Measurements from ENCODE around the gene UFSP1. TPM values are rescaled to one million over a fixed set of nuclear protein-coding genes. Genes with fewer than 3 reads are reported as not detected.

The UFSP1 gene
- total RNA-seq, 1 experiment from 2014 or later, result 1.8 TPM

DNA sequence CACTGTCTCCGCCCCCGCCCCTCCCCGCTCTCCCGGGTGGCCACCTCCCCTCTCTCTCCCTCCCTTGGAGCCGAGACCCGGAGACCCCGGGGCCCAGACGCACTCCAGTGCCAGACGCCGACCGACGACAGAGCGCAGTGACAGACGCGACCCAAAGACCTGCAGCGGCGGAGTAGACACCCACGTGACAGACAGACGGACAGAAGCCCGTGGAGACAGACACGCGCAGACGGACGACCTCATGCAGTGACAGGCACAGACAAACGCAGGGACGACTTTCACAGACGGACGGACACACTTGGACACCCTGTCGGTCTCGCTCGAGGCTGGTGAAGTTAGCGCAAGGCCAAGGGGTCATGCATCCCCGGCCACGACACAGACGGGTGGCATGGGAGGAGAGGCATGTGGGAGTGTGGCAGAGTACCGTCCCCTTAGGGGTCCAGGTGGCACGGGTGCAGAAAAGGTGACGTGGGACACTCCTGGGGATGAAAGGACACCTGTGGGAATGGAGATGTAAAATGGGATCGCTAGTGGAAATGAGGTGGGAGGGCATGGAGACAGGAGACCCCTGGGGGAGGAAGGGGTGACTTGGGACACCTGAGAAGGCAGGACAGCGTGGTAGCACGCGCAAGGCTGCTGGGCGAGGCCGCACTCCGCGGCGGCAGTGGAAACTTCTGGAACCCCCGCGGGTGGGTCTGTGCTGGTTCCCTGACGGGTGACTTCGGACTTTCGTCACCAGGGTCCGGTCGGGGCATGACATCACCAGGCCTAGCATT, 6.6 kb upstream of the UFSP1 start:
- DNase-seq (ENCODE audit: low spot score), result no peak

DNA sequence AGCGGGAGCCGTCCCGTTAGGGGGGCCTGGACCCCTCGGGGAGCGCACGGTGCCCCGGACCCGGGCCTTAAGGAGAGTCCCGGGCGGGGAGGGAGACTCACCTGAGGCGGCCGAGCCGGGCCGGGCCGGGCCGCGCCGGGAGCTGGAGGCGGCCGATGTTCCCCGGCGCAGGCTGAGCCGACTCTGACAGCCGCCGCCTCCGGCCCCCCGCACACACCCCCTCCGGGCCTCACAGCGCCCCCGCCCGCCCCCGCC, 6.1 kb upstream of the UFSP1 start, which contains the start of gene ACHE:
TSS of gene ACHE (minus strand) at position 188 of the 255 bp plus-strand sequence. CDS start 1,656 bp downstream, outside the sequence.
- no peak for DNase-seq (ENCODE audit: low spot score)

DNA sequence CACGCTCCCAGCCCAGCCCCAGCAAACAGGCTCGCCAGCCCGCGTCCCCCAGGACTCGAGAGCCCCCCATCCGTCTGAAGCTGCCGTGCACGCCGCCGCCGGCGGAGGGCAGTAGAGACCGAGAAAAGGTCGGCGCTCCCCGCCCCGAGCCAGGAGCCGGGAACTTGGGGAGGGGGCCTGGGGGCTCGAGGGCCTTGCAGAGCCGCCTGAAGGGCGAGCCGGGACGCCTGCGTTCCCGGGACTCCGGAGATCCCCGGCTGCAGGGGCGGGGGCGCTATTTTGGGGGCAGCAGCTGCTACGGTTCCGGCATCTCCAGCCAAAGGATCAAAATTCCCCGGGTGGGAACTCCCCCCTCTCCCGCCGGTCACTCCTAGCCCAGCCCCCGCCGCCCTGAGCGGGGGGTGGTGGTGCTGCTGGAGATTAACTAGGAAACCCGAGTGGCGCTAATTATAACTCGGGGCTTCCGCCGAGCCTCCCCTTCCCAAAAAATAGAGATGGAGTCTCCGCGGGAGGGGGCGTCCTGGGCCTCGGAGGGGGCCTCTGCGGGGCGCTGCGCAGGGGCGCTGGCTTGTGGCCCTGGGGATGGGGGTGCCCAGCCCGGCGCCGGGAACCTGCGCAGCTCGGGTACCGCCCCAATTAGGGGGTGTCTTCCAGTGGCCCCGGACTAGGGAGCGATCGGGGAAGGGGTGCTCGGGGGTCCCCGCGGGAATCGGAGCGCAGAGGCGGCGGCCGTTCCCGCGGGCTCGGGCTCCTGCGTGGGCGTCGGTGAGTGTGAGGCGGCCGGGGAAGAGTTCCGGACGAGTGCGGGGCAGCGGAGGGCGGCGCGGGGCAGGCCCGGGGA, 5.6 kb upstream of the UFSP1 start:
- DNase-seq (ENCODE audit: low spot score), result no peak

DNA sequence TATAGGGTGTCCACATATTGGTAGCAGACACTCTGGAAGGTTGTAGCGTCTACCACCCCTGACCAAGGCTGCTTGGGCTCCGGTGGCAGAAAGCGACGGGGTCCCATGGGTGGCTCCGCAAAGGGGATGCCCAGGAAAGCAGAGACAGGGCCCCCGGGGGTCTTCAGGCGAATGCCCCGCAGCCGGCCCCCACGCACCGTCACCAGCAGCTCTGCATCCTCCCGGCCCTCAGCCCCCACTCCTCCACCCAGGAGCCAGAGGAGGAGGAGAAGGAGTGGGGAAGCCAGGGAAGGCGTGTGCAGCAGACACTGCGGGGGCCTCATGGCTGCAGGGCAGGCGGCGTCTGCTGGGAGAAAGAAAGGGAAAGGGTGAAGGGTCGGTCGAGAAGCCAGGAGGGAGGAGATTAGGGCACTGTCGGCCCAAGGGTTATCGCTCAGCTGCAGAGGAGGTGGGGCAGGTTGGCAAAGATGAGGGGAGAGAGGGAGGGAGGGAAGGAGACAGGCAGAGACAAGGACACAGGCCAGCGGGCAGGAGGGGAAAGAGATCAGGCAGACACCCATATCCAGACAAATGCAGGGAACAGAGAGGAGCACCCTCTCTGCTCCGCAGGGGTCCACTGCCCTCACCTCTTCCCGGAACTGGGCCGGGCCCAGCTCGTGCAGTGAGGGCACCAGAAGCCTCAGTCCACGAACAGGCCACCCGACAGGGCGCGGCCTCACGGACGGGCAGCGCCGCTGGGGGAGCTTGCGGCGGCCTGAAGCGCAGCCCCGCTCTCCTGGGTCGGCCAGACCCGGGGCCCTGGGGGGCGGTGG, 4.6 kb upstream of the UFSP1 start:
- no peak for DNase-seq (ENCODE audit: low spot score)

DNA sequence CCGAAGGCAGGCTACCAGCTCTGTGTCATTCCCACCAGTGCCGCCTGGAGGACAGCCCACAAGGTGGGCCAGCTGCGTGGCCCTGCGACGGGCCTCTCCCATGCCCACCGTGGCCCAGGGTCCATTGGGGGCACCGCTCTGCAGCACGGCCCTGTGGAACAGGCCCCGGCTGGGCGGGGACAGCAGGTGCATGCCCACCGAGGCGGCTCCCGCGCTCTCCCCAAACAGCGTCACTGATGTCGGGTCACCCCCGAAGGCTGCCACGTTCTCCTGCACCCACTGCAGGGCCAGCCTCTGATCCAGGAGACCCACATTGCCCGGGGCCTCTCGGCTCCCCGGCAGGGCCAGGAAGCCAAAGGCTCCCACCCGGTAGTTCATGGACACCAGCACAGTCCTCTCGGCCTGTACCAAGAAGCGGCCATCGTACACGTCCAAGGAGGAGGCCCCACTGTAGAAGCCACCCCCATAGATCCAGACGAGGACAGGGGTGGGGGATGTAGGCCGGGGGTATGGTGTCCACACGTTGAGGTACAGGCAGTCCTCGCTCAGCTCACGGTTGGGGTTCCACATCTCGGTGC, 3.9 kb upstream of the UFSP1 start:
- DNase-seq (ENCODE audit: low spot score), result no peak

DNA sequence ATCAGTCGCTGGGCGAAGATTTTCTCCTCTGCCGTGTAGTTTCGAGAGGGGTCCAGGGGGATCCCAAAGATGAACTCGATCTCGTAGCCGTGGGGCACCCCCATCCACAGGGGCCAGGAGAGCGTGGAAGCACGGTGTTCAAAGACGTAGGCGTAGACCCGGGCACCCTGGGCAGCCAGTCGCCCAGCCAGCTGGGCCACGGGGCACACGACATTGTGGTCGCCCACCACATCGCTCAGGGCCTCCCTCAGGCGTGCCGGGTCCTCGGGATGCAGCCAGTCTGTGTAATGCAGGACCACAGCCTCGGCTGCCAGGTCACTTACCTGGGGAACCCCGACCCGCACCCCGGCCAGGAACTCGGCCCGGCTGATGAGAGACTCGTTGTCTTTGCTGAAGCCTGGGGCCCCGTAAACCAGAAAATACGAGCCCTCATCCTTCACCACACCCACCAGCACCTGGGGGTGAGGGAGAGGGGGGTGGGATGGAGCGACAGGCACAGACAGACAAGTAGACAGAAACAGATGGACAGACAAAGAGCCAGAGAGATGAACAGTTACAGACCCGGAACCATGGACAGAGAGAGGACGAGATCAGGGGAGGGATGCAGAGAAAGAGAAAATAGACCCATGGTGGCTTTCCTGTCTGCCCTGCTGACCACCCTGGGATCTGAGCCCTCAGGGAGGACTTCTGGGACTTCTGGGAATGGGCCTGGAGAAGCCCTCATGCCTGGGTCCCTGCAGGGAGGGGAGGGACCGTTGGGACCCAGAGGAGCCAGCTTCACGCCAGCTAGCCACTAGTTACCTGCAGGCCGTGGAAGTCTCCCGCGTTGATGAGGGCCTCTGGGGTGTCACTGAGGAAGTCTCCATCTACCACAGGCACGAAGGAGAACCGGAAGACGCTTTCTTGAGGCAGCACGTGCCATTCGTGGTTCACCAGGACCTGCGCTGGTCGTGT, 3.1 kb upstream of the UFSP1 start:
- no peak for DNase-seq (ENCODE audit: low spot score)

DNA sequence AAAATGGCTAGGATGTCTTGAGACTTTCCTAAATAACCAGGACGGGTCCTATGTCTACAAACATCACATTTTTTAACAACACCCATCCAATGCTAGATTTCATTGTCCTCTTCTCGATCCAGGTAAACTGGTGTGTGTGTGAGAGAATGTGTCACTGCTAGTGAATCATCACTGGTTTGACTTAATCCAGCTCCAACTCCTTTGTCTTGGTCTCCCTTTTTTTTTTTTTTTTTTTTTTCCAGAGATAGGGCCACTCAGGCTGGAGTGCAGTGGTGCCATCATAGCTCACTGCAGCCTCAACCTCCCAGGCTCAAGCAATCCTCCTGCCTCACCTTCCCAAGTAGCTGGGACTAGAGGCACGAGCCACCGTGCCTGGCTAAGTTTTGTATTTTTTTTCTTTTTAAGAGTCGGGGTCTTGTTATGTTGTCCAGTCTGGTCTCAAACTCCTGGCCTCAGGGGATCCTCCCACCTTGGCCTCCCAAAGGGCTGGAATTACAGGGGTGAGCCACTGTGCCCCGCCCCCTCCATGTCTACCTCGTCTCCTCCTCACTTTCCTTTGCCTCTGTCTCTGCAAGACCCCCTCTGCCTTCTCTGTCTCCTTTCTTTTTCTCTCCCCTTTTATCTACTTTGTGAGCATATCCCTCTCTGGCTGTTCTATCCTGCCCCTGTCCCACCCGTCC, 2.2 kb upstream of the UFSP1 start:
- peak; percentile 72 for DNase-seq (ENCODE audit: low spot score)

DNA sequence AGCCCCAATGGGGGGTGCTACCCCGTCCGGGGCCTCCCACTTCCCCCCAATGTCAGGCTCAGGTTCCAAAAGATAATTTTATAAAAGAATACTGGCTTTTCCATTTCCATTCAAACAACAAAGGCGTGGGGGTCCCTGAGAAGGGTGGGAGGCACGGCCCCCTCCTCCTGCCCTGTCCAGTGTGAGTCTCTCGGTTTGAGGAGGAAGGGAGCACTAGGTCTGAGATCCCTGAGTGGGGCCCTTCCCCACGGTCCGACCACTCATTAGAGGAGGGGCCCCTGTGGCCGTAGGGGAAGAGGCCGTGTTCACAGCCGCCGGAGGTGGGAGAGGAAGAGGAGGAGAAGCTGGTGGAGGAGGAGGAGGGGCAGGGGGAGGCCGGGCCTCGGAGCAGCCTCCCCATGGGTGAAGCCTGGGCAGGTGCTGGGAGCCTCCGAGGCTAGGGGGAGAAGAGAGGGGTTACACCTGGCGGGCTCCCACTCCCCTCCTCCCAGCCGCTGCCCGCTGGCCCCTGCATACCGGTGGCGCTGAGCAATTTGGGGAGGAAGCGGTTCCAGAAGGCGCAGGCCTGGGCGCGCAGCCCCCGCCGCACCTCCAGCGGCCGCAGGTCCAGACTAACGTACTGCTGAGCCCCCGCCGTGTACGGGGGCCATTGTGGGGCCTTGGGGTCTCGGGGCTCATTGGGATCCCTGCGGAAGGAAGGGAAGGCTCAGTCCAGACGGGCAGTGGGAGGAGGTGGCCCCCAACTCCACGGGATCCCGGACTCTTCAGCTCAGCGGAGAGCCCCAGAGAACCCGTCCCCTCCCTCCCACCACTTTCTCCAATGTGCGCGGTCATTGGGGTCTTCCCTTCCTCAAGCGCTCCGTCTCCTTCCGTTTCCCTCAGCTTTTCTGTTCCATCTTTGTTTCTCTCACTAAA, 1.4 kb upstream of the UFSP1 start:
- no peak for DNase-seq (ENCODE audit: low spot score)

DNA sequence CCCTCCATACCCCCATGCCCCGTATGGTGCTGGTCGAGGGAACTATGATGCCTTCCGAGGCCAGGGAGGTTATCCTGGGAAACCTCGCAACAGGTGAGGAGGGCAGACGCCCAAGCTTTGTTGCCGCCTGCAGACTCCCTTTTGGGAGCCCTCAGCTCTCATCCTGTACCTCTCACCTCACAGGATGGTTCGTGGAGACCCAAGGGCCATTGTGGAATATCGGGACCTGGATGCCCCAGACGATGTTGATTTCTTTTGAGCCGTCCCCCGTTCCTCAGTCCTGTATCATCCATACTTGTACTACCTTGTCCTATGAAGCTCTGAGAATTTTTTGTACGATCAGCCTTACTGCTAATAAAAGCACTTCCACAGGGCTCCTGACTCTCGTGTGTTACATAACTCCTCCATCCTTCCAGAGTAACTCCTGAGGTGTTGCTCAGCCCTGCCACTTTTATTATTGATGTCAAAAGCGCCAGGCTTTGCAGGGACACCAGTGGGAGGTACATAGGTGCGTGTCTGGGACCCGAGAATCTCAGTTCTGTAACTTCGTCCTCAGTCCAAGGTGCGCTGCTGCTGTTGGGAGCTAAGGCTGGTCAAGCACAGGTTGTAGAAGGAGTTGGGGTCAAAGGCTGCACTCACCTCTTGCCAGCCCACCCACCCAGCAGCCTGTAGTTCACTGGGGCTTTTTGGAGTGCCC, 1.1 kb downstream of the UFSP1 start:
- no peak for DNase-seq (ENCODE audit: low spot score)

DNA sequence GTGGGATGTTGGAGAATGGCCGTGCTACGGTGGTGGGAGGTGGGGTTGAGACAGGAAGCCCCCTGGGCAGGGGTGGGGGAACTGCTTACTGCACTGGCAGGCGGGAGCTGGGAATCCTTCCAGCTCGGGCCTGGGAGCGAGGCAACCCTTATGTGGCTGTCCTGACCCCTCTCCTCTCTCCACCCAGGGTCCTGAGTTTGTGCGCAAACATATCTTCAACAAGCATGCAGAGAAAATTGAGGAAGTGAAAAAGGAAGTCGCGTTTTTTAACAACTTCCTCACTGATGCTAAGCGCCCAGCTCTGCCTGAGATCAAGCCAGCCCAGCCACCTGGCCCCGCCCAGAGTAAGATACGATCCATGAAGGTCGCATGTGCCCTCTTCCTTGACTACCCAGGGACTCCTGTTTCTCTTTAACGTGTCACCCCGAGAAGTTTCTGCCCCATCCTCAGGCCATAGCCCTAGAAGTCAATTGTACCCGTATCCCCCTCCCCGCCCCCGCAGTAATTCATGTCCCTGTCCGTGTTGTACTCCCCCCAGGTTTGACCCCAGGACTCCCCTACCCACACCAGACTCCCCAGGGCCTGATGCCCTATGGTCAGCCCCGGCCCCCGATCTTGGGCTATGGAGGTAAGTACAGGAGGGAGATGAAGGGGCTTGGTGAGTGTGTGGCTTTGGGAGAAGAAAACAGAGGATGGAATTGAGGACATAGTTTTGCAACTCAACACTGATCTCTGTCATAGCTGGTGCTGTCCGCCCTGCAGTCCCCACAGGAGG, 1.8 kb downstream of the UFSP1 start:
- DNase-seq (ENCODE audit: low spot score), result no peak

DNA sequence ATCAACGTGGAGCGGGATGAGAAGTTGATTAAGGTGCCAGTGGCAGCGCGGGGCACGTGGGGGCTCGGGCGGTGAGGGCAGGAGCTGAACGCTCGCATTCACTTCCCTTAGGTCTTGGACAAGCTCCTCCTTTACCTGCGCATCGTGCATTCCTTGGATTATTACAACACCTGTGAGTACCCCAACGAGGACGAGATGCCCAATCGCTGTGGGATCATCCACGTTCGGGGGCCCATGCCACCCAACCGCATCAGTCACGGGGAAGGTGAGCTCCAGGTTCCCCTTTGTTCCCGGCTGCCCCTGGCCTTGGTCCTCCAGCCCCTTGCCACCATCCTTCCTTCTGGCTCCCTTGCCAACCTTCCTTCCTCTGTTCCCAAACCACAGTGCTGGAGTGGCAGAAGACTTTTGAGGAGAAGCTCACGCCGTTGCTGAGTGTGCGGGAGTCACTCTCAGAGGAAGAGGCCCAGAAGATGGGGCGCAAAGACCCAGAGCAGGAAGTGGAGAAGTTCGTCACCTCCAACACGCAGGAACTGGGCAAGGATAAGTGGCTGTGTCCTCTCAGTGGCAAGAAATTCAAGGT, 2.5 kb downstream of the UFSP1 start:
- DNase-seq (ENCODE audit: low spot score), result no peak

DNA sequence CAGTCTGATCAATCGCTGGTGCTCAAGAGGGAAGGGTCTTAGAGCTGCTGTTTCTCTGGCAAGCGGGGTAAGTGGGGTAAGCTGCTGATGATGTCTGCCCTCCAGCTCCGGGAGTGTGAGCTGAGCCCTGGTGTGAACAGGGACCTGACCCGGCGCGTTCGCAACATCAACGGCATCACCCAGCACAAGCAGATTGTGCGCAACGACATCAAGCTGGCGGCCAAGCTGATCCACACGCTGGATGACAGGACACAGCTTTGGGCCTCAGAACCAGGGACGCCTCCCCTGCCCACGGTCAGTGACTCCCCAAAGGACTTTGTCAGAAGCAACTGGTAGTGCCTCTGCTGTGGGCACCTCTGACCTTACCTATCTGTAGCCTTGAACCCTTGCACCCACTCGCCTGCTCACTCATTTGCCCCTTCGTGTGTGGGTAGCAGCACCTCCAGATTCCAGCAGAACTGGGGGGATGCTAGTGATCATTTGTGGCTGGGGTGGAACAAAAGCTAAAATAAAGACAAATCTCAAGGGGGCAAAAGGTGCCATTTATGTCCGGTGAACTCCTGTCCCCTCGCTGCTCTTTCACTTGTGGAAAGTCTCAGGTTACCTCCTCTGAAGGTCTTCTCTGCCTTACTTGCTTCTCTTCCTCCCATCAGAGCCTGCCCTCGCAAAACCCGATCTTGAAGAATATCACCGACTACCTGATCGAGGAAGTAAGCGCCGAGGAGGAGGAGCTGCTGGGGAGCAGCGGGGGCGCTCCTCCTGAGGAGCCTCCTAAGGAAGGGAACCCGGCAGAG, 3.2 kb downstream of the UFSP1 start:
- DNase-seq (ENCODE audit: low spot score), result no peak

DNA sequence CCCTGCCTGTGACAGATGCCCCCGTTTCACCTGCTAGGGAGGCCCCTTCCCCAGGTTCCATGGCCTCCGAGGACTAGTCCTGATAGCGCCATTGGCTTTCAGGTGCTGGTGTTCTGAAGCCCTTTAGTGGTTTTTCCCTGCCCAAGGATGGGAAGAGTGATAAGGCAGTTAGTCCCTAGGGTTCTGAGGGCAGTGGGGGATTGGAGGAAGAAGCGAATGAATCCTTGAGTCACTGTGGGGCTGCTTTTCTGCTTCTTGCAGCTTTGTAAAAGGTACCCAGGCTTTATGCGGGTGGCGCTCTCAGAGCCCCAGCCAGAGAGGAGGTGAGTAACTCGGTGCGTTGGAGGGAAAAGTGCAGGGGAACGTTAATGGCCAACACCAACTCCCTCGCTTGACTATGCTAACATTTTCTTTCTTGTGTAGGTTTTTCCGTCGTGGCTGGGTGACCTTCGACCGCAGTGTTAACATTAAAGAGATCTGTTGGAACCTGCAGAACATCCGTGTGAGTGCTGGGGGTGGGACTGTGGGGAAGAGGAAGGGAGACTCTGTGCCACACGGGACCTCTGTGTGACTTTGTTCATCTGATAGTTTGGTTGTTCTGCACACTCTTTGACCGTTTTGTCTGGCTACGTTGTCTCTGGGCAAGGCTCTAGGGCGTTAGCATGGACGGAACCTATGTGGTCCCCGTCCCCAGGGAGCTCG, 3.9 kb downstream of the UFSP1 start:
- no peak for DNase-seq (ENCODE audit: low spot score)

DNA sequence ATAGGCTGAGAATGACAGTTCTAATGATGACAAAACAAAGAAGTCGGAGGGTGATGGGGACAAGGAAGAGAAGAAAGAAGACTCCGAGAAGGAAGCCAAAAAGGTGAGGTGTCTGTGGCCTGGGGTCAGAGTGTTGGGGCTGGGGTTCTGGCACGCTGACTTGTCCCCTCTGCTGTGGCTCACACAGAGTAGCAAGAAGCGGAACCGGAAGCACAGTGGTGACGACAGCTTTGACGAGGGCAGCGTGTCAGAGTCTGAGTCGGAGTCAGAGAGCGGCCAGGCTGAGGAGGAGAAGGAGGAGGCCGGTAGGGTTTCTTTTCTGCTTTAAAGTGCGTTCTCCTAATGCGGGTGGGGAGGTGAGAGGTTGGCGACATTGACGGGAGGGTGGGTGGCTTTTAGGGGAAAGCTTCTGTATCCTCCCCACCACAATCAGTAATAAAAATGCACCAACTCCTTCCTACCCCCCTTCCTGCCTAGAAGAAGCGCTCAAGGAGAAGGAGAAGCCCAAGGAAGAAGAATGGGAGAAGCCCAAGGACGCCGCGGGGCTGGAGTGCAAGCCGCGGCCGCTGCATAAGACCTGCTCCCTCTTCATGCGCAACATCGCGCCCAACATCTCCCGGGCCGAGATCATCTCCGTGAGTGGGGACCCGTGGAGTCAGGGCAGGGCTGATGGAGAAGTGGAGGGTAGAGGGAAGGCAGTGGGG, 4.6 kb downstream of the UFSP1 start:
- no peak for DNase-seq (ENCODE audit: low spot score)

DNA sequence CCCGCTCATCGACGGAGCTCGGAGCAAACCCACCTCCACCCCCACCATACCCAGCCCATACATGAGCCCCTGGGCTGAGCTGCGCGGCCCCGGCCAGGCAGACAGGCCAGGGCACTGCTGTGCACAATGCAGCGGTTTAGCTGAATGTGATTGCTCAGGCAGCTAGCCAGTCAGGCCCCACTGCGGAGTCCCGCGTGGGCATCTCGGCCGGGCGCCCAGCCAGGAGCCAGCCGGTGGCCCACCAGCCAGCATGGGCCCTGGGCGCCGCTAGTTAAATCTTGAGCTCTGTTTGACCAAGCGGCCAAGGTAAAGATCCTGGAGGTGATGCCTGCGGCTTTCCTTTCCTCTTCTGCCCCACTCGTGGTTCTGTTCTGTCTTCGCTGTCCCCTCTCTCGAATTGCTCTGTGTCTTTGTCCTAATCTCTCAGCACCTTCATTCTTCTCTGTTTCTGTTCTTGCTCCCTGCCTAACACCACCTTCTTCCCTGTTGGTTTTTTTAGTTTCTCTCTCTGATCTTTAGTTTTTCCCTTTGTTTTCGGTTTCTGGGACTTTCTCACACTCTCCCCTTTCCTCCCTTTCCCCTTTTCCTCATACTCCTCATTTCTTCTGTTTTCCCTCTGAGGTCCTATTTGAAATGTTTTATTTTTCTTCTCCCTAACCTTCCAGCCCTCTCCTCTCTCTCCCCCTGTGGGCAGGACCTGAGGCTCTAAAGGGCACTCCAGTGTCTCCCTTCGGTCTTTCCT, 6.6 kb downstream of the UFSP1 start:
- DNase-seq (ENCODE audit: low spot score), result no peak

Measured in A172 (cell line).